CD4-positive, alpha-beta T cell (primary cell): ENCODE data around the gene MNT. TPM values are rescaled to one million over a fixed set of nuclear protein-coding genes. Genes with fewer than 3 reads are reported as not detected.
A peak's percentile ranks its signal among the peaks of the same experiment; 100 is the strongest.

Experiments used
- ATAC-seq: fragments of 200-7000 bp; cut with Tn5 transposase; one replicate; pipeline ENCODE4 v1.10.0; 2022; ENCODE audit warnings: mild to moderate bottlenecking; ENCODE audit not compliant: poor library complexity
- CTCF ChIA-PET: fragments of 350-600 bp; sonication (Branson Sonifier 250); formaldehyde crosslinking; loops from one replicate; lab custom pipeline; 2021; ENCODE audit warnings: antibody characterized with exemption, inconsistent platforms; lab: Charles Lee
- POLR2A ChIA-PET: fragments of 350-600 bp; sonication (Branson Sonifier 250); formaldehyde crosslinking; loops from one replicate; lab custom pipeline; 2021; ENCODE audit warnings: antibody characterized with exemption, inconsistent platforms; lab: Charles Lee
- DNase-seq, 14 experiments: peaks; one replicate each; pipeline ENCODE4 v3.0.0-alpha.2; 2013 to 2020; ENCODE audit warnings: mixed read lengths in 2 of 14
- H3K27ac ChIP-seq, 2 donors: one replicate each; pipeline versions ENCODE4 v1.5.1 to v1.7.0; 2013; ENCODE audit warnings: low read length in 2 of 2, low read depth in 1 of 2, mild to moderate bottlenecking in 1 of 2
- H3K27me3 ChIP-seq, 2 experiments: 1 replicate in 1 of 2; 2 replicates in 1 of 2; pipeline versions ENCODE4 v1.6.1 to v1.7.0; 2013; ENCODE audit warnings: low read length in 2 of 2, control low read depth in 1 of 2, mild to moderate bottlenecking in 1 of 2, moderate library complexity in 1 of 2; ENCODE audit not compliant: insufficient read depth in 2 of 2, control insufficient read depth in 1 of 2
- H3K36me3 ChIP-seq: one replicate; pipeline ENCODE4 v1.6.1; 2013; ENCODE audit warnings: low read length, control low read depth; ENCODE audit not compliant: insufficient read depth
- H3K4me1 ChIP-seq: one replicate; pipeline ENCODE4 v1.6.1; 2013; ENCODE audit warnings: low read length, control low read depth; ENCODE audit not compliant: insufficient read depth
- H3K4me3 ChIP-seq: one replicate; pipeline ENCODE4 v1.5.1; 2013; ENCODE audit warnings: mild to moderate bottlenecking, low read length, moderate library complexity
- H3K9me3 ChIP-seq, 2 experiments: 1 replicate in 1 of 2; 2 replicates in 1 of 2; pipeline versions ENCODE4 v1.6.1 to v1.7.0; 2013; ENCODE audit warnings: low read length in 2 of 2, mild to moderate bottlenecking in 2 of 2, control low read depth in 1 of 2, moderate library complexity in 1 of 2; ENCODE audit not compliant: control insufficient read depth in 1 of 2, insufficient read depth in 1 of 2
- H3K27ac Mint-ChIP-seq: one replicate; pipeline ENCODE4 v1.8.0; 2020; ENCODE audit warnings: mixed read lengths
- H3K27me3 Mint-ChIP-seq: one replicate; pipeline ENCODE4 v1.8.0; 2021; ENCODE audit warnings: mixed read lengths
- H3K36me3 Mint-ChIP-seq: one replicate; pipeline ENCODE4 v1.8.0; 2021; ENCODE audit warnings: low read depth, mixed read lengths
- H3K4me1 Mint-ChIP-seq: one replicate; pipeline ENCODE4 v1.8.0; 2021; ENCODE audit warnings: low read depth, mixed read lengths
- H3K4me3 Mint-ChIP-seq: one replicate; pipeline ENCODE4 v1.8.0; 2020; ENCODE audit warnings: mild to moderate bottlenecking, mixed read lengths
- H3K9me3 Mint-ChIP-seq: one replicate; pipeline ENCODE4 v1.8.0; 2020; ENCODE audit warnings: mixed read lengths
- intact Hi-C, 2 experiments: fragments of 100-400 bp; cut with DNase I in 1 of 2; cut with micrococcal nuclease in 1 of 2; formaldehyde crosslinking; loops; one replicate each; pipeline versions ENCODE4 v1.15.1 to v1.9.0; 2023 to 2025; cut with DNase I, micrococcal nuclease
- total RNA-seq, 174 experiments: library from RNA in 2 of 174; stranded (reverse) in 2 of 174; gene quantifications; one replicate each; pipeline ENCODE4 v1.2.3 and lab custom pipeline; 2021 to 2026
- TF ChIP-seq, protein P1 (sequence below): fragments of 200-600 bp; IDR thresholded peaks from one replicate; pipeline ENCODE4 v1.8.0; 2022; ENCODE audit warnings: antibody characterized with exemption, mild to moderate bottlenecking

MNT gene
- total RNA-seq, 2 experiments from 2014 or later: 111 to 118 TPM

- Histone ChIP-seq H3K27ac (no peak overlapping the region), H3K9me3 (no peaks in the 10 kb centered on the region), H3K27me3 (no peaks in the 10 kb centered on the region), H3K36me3 (no peaks in the 10 kb centered on the region), H3K4me1 (peaks cover 36% of the 10 kb centered on the region), H3K4me3 (no peak overlapping the region)
- Mint-ChIP-seq H3K9me3 (no peaks in the 10 kb centered on the region), H3K36me3 (peaks cover 28% of the 10 kb centered on the region), H3K4me3 (peak overlapping the region; percentile 86), H3K27me3 (no peaks in the 10 kb centered on the region), H3K27ac (peak overlapping the region; percentile 99), H3K4me1 (peaks cover 36% of the 10 kb centered on the region)
- TF ChIP-seq, protein P1, sequence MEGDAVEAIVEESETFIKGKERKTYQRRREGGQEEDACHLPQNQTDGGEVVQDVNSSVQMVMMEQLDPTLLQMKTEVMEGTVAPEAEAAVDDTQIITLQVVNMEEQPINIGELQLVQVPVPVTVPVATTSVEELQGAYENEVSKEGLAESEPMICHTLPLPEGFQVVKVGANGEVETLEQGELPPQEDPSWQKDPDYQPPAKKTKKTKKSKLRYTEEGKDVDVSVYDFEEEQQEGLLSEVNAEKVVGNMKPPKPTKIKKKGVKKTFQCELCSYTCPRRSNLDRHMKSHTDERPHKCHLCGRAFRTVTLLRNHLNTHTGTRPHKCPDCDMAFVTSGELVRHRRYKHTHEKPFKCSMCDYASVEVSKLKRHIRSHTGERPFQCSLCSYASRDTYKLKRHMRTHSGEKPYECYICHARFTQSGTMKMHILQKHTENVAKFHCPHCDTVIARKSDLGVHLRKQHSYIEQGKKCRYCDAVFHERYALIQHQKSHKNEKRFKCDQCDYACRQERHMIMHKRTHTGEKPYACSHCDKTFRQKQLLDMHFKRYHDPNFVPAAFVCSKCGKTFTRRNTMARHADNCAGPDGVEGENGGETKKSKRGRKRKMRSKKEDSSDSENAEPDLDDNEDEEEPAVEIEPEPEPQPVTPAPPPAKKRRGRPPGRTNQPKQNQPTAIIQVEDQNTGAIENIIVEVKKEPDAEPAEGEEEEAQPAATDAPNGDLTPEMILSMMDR: no peak
- CTCF ChIA-PET: interaction anchor here (1.4 to 7.8 kb wide), 3 partner anchors 10 to 21 kb away, joined by 3 to 52 read pairs (median 11); no protein-coding TSS in a partner anchor
- intact Hi-C loops: loop anchor here (2.0 to 5.0 kb wide), 3 partner anchors 14 to 361 kb away; partner anchors contain the start of gene OVCA2 (in 1 of the 2)
- DNase-seq (no peak), ATAC-seq (no peak)
- POLR2A ChIA-PET: interaction anchor here (4.9 to 6.5 kb wide), 2 partner anchors 11 to 20 kb away, joined by 69 to 132 read pairs; no protein-coding TSS in a partner anchor
Measured at GRCh38 chr17:2403044-2403443, 2.2 kb upstream of the MNT start.

GRCh38 chr17:2402544-2402943 is 1.7 kb upstream of the MNT start:
- TF ChIP-seq, protein P1: no peak
- CTCF ChIA-PET: interaction anchor here (1.4 to 7.8 kb wide), 4 partner anchors 10 to 348 kb away, joined by 3 to 52 read pairs (median 8); partner anchors contain the start of gene HIC1
- peak overlapping the region in 1 of 2 donors; percentile 52 for H3K27ac ChIP-seq
- Mint-ChIP-seq H3K9me3 (no peaks in the 10 kb centered on the region), H3K27ac (peak overlapping the region; percentile 99), H3K36me3 (peaks cover 28% of the 10 kb centered on the region), H3K4me1 (peaks cover 41% of the 10 kb centered on the region), H3K4me3 (peak overlapping the region; percentile 86), H3K27me3 (no peaks in the 10 kb centered on the region)
- H3K9me3 ChIP-seq: no peaks in the 10 kb centered on the region
- H3K36me3 ChIP-seq: no peaks in the 10 kb centered on the region
- DNase-seq: peak in 1 of 14 experiments; percentile 33
- no peaks in the 10 kb centered on the region for H3K27me3 ChIP-seq
- H3K4me1 ChIP-seq: peaks cover 41% of the 10 kb centered on the region
- no peak for ATAC-seq
- peak overlapping the region; percentile 93 for H3K4me3 ChIP-seq
- POLR2A ChIA-PET: interaction anchor here (1.7 to 6.5 kb wide), 4 partner anchors 11 to 109 kb away, joined by 6 to 132 read pairs (median 42); partner anchors contain the start of gene METTL16
- intact Hi-C loops: loop anchor here (2.0 to 5.0 kb wide), 3 partner anchors 14 to 360 kb away; partner anchors contain the start of gene OVCA2 (in 1 of the 2)

- Mint-ChIP-seq H3K9me3 (no peaks in the 10 kb centered on the region), H3K4me3 (peak overlapping the region; percentile 100), H3K27me3 (no peaks in the 10 kb centered on the region), H3K36me3 (peaks cover 28% of the 10 kb centered on the region), H3K27ac (peak overlapping the region; percentile 99), H3K4me1 (peaks cover 47% of the 10 kb centered on the region)
- peak overlapping the region; percentile 93 to 100 for H3K27ac ChIP-seq
- no peaks in the 10 kb centered on the region for H3K27me3 ChIP-seq
- H3K36me3 ChIP-seq: no peaks in the 10 kb centered on the region
- peak; percentile 58 for ATAC-seq
- no peaks in the 10 kb centered on the region for H3K9me3 ChIP-seq
- intact Hi-C loops: loop anchor here (1.0 to 5.0 kb wide), 8 partner anchors 8 to 359 kb away; partner anchors contain the start of genes SGSM2 (in 2 of the 2), TSR1 (in 2 of the 2) and OVCA2 (in 1 of the 2)
- TF ChIP-seq, protein P1: no peak
- peaks cover 51% of the 10 kb centered on the region for H3K4me1 ChIP-seq
- ChIA-PET POLR2A (interaction anchor here (0.5 to 6.5 kb wide), 19 partner anchors 9 to 1742 kb away, joined by 3 to 132 read pairs (median 4); partner anchors contain the start of genes METTL16, PAFAH1B1, SGSM2 and SMG6), CTCF (interaction anchor here (1.6 to 7.8 kb wide), 3 partner anchors 14 to 347 kb away, joined by 5 to 52 read pairs (median 11); partner anchors contain the start of gene HIC1)
- peak; percentile 97 to 99 (median 99) for DNase-seq
- peak overlapping the region; percentile 93 for H3K4me3 ChIP-seq
Measured at GRCh38 chr17:2401426-2402221, 764 bp upstream of the MNT start.
